Vagina (tissue), 2 donors: ENCODE measurements around the gene SYMPK. TPM values are rescaled to one million over a fixed set of nuclear protein-coding genes. Genes with fewer than 3 reads are reported as not detected.
"Not testable (repeated sequence)": the region's sequence is repeated elsewhere in the genome, so short reads cannot be mapped to it uniquely, and the experiment has no call there.

ENCODE experiments used
- DNase-seq, 2 donors: peaks; one replicate each; pipeline ENCODE4 v3.0.0-alpha.2; 2017; ENCODE audit errors: extremely low spot score in 2 of 2
- H3K27ac ChIP-seq: fragments of 200-600 bp; sonication (generic); one replicate; pipeline ENCODE4 v1.5.1; 2019
- H3K27me3 ChIP-seq: fragments of 200-600 bp; sonication (generic); one replicate; pipeline ENCODE4 v1.5.1; 2019
- H3K36me3 ChIP-seq, 2 donors: fragments of 200-600 bp; sonication (generic); one replicate each; pipeline ENCODE4 v1.5.1; 2017 to 2019
- H3K4me1 ChIP-seq: fragments of 200-600 bp; sonication (generic); one replicate; pipeline ENCODE4 v1.5.1; 2019
- H3K4me3 ChIP-seq, 2 donors: fragments of 200-600 bp; sonication (generic); 1 replicate in 1 of 2; 2 replicates in 1 of 2; pipeline ENCODE4 v1.5.1; 2016 to 2019
- H3K9me3 ChIP-seq: fragments of 200-600 bp; sonication (generic); one replicate; pipeline ENCODE4 v1.5.1; 2019
- POLR2A ChIP-seq, 2 donors: fragments of 450-650 bp; IDR thresholded peaks; one replicate each; pipeline ENCODE4 v1.6.1; 2017; ENCODE audit warnings: antibody characterized with exemption in 2 of 2, mild to moderate bottlenecking in 2 of 2, moderate library complexity in 2 of 2
- POLR2AphosphoS5 ChIP-seq, 2 donors: sonication (generic); formaldehyde crosslinking; IDR thresholded peaks; one replicate each; pipeline ENCODE4 v1.9.0; 2017; ENCODE audit warnings: antibody characterized with exemption in 2 of 2, mild to moderate bottlenecking in 2 of 2, low read depth in 1 of 2; ENCODE audit not compliant: insufficient read depth in 1 of 2
- intact Hi-C: fragments of 100-400 bp; cut with DNase I; formaldehyde crosslinking; loops from one replicate; pipeline ENCODE4 v1.15.1; 2023
- total RNA-seq: library from RNA; depleted of rRNA; stranded (reverse); fragments of >200 nt; gene quantifications from one replicate; pipeline ENCODE4 v1.2.3, GENCODE V29; 2016
- TF ChIP-seq, protein P1 (sequence below), 3 experiments: fragments of 450-650 bp in 2 of 3; fragments of 200-600 bp in 1 of 3; sonication (generic) in 1 of 3; IDR thresholded peaks; one replicate each; pipeline ENCODE4 v1.5.1; 2017 to 2019; ENCODE audit warnings: antibody characterized with exemption in 3 of 3, mild to moderate bottlenecking in 2 of 3, moderate library complexity in 2 of 3

The SYMPK gene
- total RNA-seq, 1 donor from 2014 or later = 43.2 TPM

DNA sequence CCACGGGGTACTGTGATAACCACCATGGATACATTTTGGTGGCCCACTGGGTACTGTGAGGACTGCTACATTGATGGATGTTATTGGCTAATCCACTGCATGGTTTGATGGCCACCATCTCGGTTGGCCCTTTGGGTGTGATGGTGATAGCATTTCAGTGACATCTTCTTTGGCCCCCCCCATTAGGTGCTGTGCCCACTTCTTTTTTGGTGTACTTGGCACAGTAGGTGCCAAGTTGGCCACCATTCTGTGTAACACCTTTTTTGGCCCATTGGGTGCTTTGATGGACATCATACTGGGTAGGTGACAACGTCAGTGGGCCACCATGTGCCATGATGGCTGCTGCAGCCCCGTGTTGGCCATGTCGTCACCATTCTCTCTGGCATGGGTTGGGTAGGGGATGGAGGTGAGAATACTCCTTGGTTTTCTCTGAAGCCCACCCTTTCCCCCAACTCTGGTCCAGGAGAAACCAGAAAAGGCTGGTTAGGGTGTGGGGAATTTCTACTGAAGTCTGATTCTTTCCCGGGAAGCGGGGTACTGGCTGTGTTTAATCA, 10.3 kb upstream of the SYMPK start:
- Histone ChIP-seq H3K36me3 (no peaks in the 10 kb centered on the region), H3K4me3 (no peak overlapping the region), H3K4me1 (peaks cover 11% of the 10 kb centered on the region), H3K9me3 (no peaks in the 10 kb centered on the region), H3K27me3 (no peaks in the 10 kb centered on the region), H3K27ac (no peak overlapping the region)
- no peak for DNase-seq
- no peak for TF ChIP-seq POLR2A (IDR thresholded peaks at IDR 0.05)
- TF ChIP-seq, protein P1, sequence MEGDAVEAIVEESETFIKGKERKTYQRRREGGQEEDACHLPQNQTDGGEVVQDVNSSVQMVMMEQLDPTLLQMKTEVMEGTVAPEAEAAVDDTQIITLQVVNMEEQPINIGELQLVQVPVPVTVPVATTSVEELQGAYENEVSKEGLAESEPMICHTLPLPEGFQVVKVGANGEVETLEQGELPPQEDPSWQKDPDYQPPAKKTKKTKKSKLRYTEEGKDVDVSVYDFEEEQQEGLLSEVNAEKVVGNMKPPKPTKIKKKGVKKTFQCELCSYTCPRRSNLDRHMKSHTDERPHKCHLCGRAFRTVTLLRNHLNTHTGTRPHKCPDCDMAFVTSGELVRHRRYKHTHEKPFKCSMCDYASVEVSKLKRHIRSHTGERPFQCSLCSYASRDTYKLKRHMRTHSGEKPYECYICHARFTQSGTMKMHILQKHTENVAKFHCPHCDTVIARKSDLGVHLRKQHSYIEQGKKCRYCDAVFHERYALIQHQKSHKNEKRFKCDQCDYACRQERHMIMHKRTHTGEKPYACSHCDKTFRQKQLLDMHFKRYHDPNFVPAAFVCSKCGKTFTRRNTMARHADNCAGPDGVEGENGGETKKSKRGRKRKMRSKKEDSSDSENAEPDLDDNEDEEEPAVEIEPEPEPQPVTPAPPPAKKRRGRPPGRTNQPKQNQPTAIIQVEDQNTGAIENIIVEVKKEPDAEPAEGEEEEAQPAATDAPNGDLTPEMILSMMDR (IDR thresholded peaks at IDR 0.05) = no peak
- no peak for TF ChIP-seq POLR2AphosphoS5 (IDR thresholded peaks at IDR 0.05; ENCODE audit: insufficient read depth in 1 of 2, low read depth in 1 of 2)
- intact Hi-C loops = loop anchor here (10.0 kb wide), 1 partner anchor 142 kb away; no protein-coding TSS in a partner anchor

DNA sequence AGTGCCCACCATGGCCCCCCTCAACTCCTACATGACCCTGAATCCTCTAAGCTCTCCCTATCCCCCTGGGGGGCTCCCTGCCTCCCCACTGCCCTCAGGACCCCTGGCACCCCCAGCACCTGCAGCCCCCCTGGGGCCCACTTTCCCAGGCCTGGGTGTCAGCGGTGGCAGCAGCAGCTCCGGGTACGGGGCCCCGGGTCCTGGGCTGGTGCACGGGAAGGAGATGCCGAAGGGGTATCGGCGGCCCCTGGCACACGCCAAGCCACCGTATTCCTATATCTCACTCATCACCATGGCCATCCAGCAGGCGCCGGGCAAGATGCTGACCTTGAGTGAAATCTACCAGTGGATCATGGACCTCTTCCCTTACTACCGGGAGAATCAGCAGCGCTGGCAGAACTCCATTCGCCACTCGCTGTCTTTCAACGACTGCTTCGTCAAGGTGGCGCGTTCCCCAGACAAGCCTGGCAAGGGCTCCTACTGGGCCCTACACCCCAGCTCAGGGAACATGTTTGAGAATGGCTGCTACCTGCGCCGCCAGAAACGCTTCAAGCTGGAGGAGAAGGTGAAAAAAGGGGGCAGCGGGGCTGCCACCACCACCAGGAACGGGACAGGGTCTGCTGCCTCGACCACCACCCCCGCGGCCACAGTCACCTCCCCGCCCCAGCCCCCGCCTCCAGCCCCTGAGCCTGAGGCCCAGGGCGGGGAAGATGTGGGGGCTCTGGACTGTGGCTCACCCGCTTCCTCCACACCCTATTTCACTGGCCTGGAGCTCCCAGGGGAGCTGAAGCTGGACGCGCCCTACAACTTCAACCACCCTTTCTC, 9.4 kb upstream of the SYMPK start:
- no peaks in the 10 kb centered on the region for H3K36me3 ChIP-seq
- H3K9me3 ChIP-seq = no peaks in the 10 kb centered on the region
- H3K4me3 ChIP-seq = no peak overlapping the region
- intact Hi-C loops = loop anchor here (10.0 kb wide), 1 partner anchor 142 kb away; no protein-coding TSS in a partner anchor
- no peak for DNase-seq
- peaks cover 11% of the 10 kb centered on the region for H3K4me1 ChIP-seq
- TF ChIP-seq POLR2A (IDR thresholded peaks at IDR 0.05) (no peak), POLR2AphosphoS5 (IDR thresholded peaks at IDR 0.05; ENCODE audit: insufficient read depth in 1 of 2, low read depth in 1 of 2) (no peak)
- TF ChIP-seq, protein P1 (IDR thresholded peaks at IDR 0.05) = no peak
- no peaks in the 10 kb centered on the region for H3K27me3 ChIP-seq
- H3K27ac ChIP-seq = no peak overlapping the region

DNA sequence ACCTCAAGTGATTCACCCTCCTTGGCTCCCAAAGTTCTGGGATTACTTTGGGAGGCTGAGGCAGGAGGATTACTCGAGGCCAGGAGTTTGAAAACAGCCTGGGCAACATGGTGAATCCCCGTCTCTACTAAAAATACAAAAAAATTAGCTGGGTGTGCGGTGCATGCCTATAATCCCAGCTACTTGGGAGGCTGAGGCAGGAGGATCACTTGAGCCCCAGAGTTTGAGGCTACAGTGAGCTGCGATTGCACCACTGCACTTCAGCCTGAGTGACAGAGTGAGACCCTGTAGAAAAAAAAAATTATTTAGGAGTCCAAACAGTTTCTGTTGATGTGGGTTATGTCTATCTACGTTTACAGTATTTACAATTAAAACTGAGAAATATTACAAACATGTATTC, 7.9 kb upstream of the SYMPK start:
- DNase-seq = no peak
- no peaks in the 10 kb centered on the region for H3K36me3 ChIP-seq
- H3K4me3 ChIP-seq = no peak overlapping the region
- no peaks in the 10 kb centered on the region for H3K9me3 ChIP-seq
- H3K27me3 ChIP-seq = no peaks in the 10 kb centered on the region
- intact Hi-C loops = loop anchor here (10.0 kb wide), 1 partner anchor 144 kb away; no protein-coding TSS in a partner anchor
- no peaks in the 10 kb centered on the region for H3K4me1 ChIP-seq
- H3K27ac ChIP-seq = no peak overlapping the region
- no peak for TF ChIP-seq POLR2AphosphoS5 (IDR thresholded peaks at IDR 0.05; ENCODE audit: insufficient read depth in 1 of 2, low read depth in 1 of 2)
- no peak for TF ChIP-seq POLR2A (IDR thresholded peaks at IDR 0.05)
- TF ChIP-seq, protein P1 (IDR thresholded peaks at IDR 0.05) = no peak

DNA sequence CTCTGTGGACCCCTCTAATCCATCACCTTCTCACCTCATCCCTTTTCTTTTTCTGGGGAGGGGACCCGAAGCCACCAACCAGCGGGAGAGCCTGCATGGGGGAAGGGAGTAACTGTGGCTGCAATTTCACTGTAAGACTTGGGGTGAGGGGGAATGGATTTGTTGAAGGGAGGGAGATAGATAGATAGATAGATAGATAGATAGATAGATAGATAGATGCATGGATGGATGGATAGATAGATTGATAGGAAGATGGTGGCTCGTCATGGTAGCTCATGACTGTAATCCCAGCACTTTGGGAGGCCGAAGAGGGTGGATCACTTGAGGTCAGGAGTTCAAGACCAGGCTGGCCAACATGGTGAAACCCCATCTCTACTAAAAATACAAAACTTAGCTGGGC, 4.3 kb upstream of the SYMPK start:
- H3K4me3 ChIP-seq = not testable (repeated sequence)

DNA sequence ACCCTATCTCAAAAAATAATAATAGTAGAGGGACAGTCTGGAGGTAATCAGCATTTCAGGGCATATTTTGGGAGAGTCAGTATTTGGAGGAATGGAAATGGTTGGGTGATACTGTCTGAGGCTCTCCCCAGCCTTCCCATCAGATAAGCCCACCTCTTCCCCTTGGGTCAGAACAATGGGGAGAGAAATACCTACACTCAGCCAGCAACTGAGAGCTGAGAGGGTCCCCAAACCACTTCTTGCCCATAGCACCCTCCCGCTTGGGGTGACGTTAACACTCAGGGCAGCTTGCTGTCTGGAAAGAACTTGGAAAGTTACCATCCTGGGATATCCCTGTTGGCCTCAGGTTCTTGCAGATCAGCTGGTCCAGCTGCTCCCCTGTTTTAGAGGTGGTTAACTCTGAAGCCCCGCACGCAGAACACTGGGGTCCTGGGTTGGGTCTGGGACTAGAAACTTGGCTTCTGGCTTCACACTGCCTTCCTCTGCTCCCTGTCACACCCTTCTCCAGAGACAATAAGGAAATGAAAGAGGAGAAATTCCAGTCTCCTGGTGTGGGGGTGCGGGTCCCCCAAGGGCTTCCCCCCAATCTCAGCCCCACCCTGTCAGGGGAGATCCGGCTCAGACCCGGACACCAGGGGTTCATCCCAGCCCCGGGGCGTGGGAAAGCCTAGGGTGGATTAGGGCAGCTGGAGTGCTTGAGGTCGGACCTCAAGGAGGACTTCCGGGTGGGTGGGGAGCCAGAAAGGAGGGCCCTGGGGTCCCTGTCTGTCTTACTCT, 3.6 kb upstream of the SYMPK start:
- Histone ChIP-seq H3K27ac (no peak overlapping the region), H3K4me3 (no peak overlapping the region), H3K9me3 (no peaks in the 10 kb centered on the region), H3K27me3 (peaks cover 10% of the 10 kb centered on the region), H3K4me1 (peaks cover 22% of the 10 kb centered on the region), H3K36me3 (no peaks in the 10 kb centered on the region)
- intact Hi-C loops = no loop called here
- TF ChIP-seq, protein P1 (IDR thresholded peaks at IDR 0.05) = no peak
- no peak for TF ChIP-seq POLR2A (IDR thresholded peaks at IDR 0.05)
- DNase-seq = no peak

More for the DNA sequence above, 4.3 kb upstream of the SYMPK start:
- DNase-seq, H3K27ac ChIP-seq, H3K9me3 ChIP-seq, H3K36me3 ChIP-seq, intact Hi-C loops: not testable (repeated sequence)
- Histone ChIP-seq H3K27me3 (peaks cover 10% of the 10 kb centered on the region), H3K4me1 (peaks cover 16% of the 10 kb centered on the region)
